DOHH2 (cell line): ENCODE data around the gene NSMF.

Experiments used
- H3F3A ChIP-seq: fragments of 200-600 bp; sonication (generic), shearing (Covaris generic); 2 replicates; pipeline ENCODE4 v1.6.0; 2016; ENCODE audit warnings: antibody characterized with exemption, mild to moderate bottlenecking; ENCODE audit not compliant: control insufficient read depth, insufficient read depth
- H3K27ac ChIP-seq: fragments of 200-600 bp; sonication (generic); 2 replicates; pipeline ENCODE4 v1.5.1; 2014; ENCODE audit warnings: low read depth, mild to moderate bottlenecking, low read length, moderate library complexity
- H3K27me3 ChIP-seq: fragments of 200-600 bp; sonication (generic); 2 replicates; pipeline ENCODE4 v1.6.1; 2014; ENCODE audit warnings: mild to moderate bottlenecking, low read length, mixed read lengths; ENCODE audit not compliant: control insufficient read depth
- H3K36me3 ChIP-seq: fragments of 200-600 bp; sonication (generic); 2 replicates; pipeline ENCODE4 v1.6.1; 2014; ENCODE audit warnings: mild to moderate bottlenecking, low read length, moderate library complexity, mixed read lengths; ENCODE audit not compliant: control insufficient read depth
- H3K4me1 ChIP-seq: fragments of 200-600 bp; sonication (generic); 2 replicates; pipeline ENCODE4 v1.6.1; 2014; ENCODE audit warnings: mild to moderate bottlenecking, low read length, mixed read lengths; ENCODE audit not compliant: control insufficient read depth
- H3K4me2 ChIP-seq: fragments of 200-600 bp; sonication (generic); 2 replicates; pipeline ENCODE4 v1.6.0; 2014; ENCODE audit warnings: mild to moderate bottlenecking, low read length, moderate library complexity
- H3K4me3 ChIP-seq: fragments of 200-600 bp; sonication (generic); 2 replicates; pipeline ENCODE4 v1.5.1; 2014; ENCODE audit warnings: mild to moderate bottlenecking, low read length, mixed read lengths
- H3K79me2 ChIP-seq: fragments of 200-600 bp; sonication (generic); 2 replicates; pipeline ENCODE4 v1.6.1; 2014; ENCODE audit warnings: mild to moderate bottlenecking, low read length, mixed read lengths; ENCODE audit not compliant: control insufficient read depth
- H3K9me2 ChIP-seq: fragments of 200-600 bp; sonication (generic); replicated peaks from 2 replicates; pipeline ENCODE4 v1.6.1; 2014; ENCODE audit warnings: mild to moderate bottlenecking, low read length, mixed read lengths; ENCODE audit not compliant: control insufficient read depth
- H3K9me3 ChIP-seq: fragments of 200-600 bp; sonication (generic); 2 replicates; pipeline ENCODE4 v1.6.1; 2014; ENCODE audit warnings: antibody characterized with exemption, low read length, mixed read lengths; ENCODE audit not compliant: control insufficient read depth, insufficient read depth
- H4K20me1 ChIP-seq: fragments of 200-600 bp; sonication (generic); 2 replicates; pipeline ENCODE4 v1.6.0; 2014; ENCODE audit warnings: low read depth, mild to moderate bottlenecking, antibody characterized with exemption, low read length, moderate library complexity; ENCODE audit not compliant: control insufficient read depth, insufficient read depth
- EZH2phosphoT487 ChIP-seq: fragments of 200-600 bp; sonication (generic); IDR thresholded peaks from 2 replicates; pipeline ENCODE4 v1.6.1; 2017; ENCODE audit warnings: borderline replicate concordance, mild to moderate bottlenecking, antibody characterized with exemption, low read length, moderate library complexity, mixed read lengths
- TF ChIP-seq, protein P1 (sequence below): fragments of 200-600 bp; sonication (generic); IDR thresholded peaks from one replicate; pipeline ENCODE4 v1.5.1; 2014; ENCODE audit warnings: antibody characterized with exemption, mild to moderate bottlenecking, low read depth, low read length; ENCODE audit not compliant: poor library complexity, severe bottlenecking

NSMF gene

GRCh38 chr9:137461316-137461662 lies 2.2 kb upstream of the NSMF start:
- Histone ChIP-seq H3K9me2 (no peaks in the 10 kb centered on the region), H3K4me1 (peaks cover 65% of the 10 kb centered on the region), H3K79me2 (peaks cover 20% of the 10 kb centered on the region), H3K27ac (peak overlapping the region; percentile 82), H3K36me3 (peaks cover 24% of the 10 kb centered on the region), H3K4me2 (peak overlapping the region; percentile 62), H3K27me3 (no peaks in the 10 kb centered on the region), H4K20me1 (no peaks in the 10 kb centered on the region; the same call in 1 of the 2 replicates), H3K9me3 (no peaks in the 10 kb centered on the region), H3F3A (no peaks in the 10 kb centered on the region), H3K4me3 (peak overlapping the region; percentile 78)
- TF ChIP-seq, protein P1, sequence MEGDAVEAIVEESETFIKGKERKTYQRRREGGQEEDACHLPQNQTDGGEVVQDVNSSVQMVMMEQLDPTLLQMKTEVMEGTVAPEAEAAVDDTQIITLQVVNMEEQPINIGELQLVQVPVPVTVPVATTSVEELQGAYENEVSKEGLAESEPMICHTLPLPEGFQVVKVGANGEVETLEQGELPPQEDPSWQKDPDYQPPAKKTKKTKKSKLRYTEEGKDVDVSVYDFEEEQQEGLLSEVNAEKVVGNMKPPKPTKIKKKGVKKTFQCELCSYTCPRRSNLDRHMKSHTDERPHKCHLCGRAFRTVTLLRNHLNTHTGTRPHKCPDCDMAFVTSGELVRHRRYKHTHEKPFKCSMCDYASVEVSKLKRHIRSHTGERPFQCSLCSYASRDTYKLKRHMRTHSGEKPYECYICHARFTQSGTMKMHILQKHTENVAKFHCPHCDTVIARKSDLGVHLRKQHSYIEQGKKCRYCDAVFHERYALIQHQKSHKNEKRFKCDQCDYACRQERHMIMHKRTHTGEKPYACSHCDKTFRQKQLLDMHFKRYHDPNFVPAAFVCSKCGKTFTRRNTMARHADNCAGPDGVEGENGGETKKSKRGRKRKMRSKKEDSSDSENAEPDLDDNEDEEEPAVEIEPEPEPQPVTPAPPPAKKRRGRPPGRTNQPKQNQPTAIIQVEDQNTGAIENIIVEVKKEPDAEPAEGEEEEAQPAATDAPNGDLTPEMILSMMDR, result no peak
- TF ChIP-seq EZH2phosphoT487, result no peak

DNA sequence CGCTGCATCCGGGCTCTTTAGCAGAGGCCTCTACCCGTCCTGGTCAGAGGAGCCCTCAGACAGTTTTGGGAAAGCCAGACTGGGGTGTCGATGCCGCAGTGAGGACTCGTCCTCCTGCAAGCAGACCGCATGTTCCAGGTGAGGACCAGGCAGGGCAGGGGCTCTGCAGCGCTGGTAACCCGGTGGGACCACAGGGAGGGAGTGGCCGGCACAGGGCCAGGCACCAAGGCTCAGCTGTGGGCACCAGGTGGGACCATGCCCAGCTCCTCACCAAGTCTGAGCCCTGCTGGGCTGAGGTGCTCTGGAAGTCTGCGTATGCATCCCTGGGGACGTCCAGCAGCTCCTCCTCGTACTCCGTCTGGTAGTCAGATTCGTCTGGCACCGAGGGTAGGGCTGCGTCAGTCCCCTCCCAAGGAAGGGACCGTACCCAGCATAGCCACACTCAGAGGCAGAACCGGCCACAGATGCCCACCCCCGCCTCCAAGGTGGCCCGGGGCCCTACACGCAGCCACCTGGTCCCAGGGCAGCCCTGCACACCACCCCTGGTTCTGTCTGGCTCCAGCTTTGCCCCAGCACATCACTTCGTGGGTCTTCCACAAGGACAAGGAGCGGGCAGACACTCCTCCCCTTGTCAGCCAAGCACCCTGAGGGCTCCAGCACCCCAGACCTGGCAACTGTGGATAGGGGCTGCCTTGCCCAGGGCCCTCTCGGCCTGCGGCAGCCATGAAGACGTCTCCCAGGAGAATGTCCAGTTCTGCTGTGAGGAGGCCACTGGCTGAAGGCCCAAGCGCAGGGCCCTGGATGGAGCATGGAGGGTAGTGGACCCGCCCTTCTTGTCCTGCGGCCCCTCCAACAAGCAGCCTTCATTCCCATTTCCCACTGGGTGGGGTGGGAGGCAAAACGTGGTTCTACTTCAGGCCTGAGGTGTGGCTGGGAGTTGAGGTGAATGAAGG lies 1.5 kb upstream of the NSMF start:
- Histone ChIP-seq H3K79me2 (peaks cover 20% of the 10 kb centered on the region), H3F3A (no peaks in the 10 kb centered on the region), H3K9me3 (no peaks in the 10 kb centered on the region), H3K36me3 (peaks cover 31% of the 10 kb centered on the region), H3K9me2 (no peaks in the 10 kb centered on the region), H3K4me1 (peaks cover 72% of the 10 kb centered on the region), H3K27me3 (no peaks in the 10 kb centered on the region), H3K4me3 (peak overlapping the region; percentile 88), H3K27ac (peak overlapping the region; percentile 82; the same call in 1 of the 2 replicates), H4K20me1 (no peaks in the 10 kb centered on the region; the same call in 1 of the 2 replicates), H3K4me2 (peak overlapping the region; percentile 62)
- TF ChIP-seq EZH2phosphoT487, result no peak
- TF ChIP-seq, protein P1, result no peak

DNA sequence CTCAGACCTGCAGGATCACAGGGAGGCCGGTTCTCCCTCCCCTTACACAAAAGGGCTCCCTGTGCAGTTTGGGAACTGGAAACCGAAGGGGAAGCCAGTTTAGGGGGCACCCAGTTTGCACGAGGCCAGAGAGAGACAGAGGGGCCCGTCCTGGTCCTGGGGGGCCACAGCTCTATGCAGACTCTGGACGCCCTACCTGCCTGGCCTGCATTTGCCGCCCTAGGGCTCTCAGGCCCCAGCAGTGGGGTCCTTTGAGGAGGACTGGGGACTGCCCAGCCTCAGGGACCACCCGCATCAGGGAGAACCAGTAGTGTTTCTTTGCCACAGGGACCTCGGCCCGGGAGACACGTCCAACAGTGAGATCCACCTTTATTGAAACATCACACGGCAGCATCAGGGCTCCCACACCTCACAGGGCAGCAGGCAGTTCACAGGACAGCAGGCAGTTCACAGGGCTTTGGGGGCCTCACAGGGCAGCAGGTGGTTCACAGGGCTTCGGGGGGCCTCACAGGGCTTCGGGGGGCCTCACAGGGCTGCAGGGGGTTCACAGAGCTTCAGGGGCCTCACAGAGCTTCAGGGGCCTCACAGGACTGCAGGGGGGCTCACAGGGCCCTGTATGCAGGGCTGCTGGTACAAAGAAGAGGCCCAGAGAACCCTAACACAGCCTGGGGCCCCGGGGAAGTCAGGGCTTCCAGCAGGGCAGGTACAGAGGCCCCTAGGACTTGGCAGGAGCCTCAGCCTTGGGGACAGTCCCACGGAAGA lies 648 bp upstream of the NSMF start:
- no peaks in the 10 kb centered on the region for H3K27me3 ChIP-seq
- H3K4me1 ChIP-seq, result peaks cover 80% of the 10 kb centered on the region
- H3F3A ChIP-seq, result no peaks in the 10 kb centered on the region
- H3K79me2 ChIP-seq, result peaks cover 20% of the 10 kb centered on the region
- H3K4me2 ChIP-seq, result peak overlapping the region; percentile 62
- H3K4me3 ChIP-seq, result peak overlapping the region; percentile 88
- TF ChIP-seq EZH2phosphoT487, result no peak
- TF ChIP-seq, protein P1, result no peak
- no peaks in the 10 kb centered on the region; the same call in 1 of the 2 replicates for H4K20me1 ChIP-seq
- H3K36me3 ChIP-seq, result peaks cover 39% of the 10 kb centered on the region
- no peaks in the 10 kb centered on the region for H3K9me3 ChIP-seq
- H3K9me2 ChIP-seq, result no peaks in the 10 kb centered on the region
- peak overlapping the region; percentile 22 for H3K27ac ChIP-seq
